PC-3 (cell line): ENCODE data around the gene FRMPD4. TPM values are rescaled to one million over a fixed set of nuclear protein-coding genes. Genes with fewer than 3 reads are reported as not detected.

Experiments used
- ATAC-seq: fragments of 200-7000 bp; cut with Tn5 transposase; 2 replicates; pipeline ENCODE4 v1.9.1; 2020; ENCODE audit warnings: mild to moderate bottlenecking, moderate library complexity
- BruUV-seq: library from RNA; stranded (reverse); fragments of 400-500 nt; replicated peaks from 2 replicates; lab custom pipeline; 2021; lab: Mats Ljungman, UMichigan
- CTCF ChIA-PET: fragments of 300-600 bp; sonication (Branson Sonifier 250); formaldehyde crosslinking; loops from one replicate; lab custom pipeline; 2022; ENCODE audit warnings: antibody characterized with exemption; lab: Charles Lee
- POLR2A ChIA-PET: fragments of 300-600 bp; sonication (Branson Sonifier 250); formaldehyde crosslinking; loops from one replicate; lab custom pipeline; 2022; ENCODE audit warnings: antibody characterized with exemption; ENCODE audit not compliant: unreplicated experiment; lab: Charles Lee
- DNase-seq: peaks from one replicate; pipeline ENCODE4 v3.0.0-alpha.2; 2015
- H2AFZ ChIP-seq: fragments of 300-600 bp; sonication (generic); 2 replicates; pipeline ENCODE4 v1.6.0; 2016; ENCODE audit warnings: antibody characterized with exemption, low read length
- H3F3A ChIP-seq: fragments of 300-600 bp; sonication (generic); one replicate; pipeline ENCODE4 v1.6.0; 2017; ENCODE audit warnings: antibody characterized with exemption, low read length, control low read depth, mild to moderate bottlenecking; ENCODE audit not compliant: unreplicated experiment
- H3K27ac ChIP-seq: fragments of 300-600 bp; sonication (generic); 2 replicates; pipeline ENCODE4 v1.5.1; 2016; ENCODE audit warnings: mild to moderate bottlenecking, low read length
- H3K27me3 ChIP-seq: fragments of 300-600 bp; sonication (generic); 2 replicates; pipeline ENCODE4 v1.6.1; 2016; ENCODE audit warnings: low read length, mixed read lengths
- H3K36me3 ChIP-seq: fragments of 300-600 bp; sonication (generic); 2 replicates; pipeline ENCODE4 v1.6.1; 2016; ENCODE audit warnings: low read depth, mixed run types, low read length, mixed read lengths
- H3K4me1 ChIP-seq: fragments of 300-600 bp; sonication (generic); 2 replicates; pipeline ENCODE4 v1.5.1; 2016; ENCODE audit warnings: low read length; ENCODE audit not compliant: insufficient read depth
- H3K4me2 ChIP-seq: fragments of 300-600 bp; sonication (generic); 2 replicates; pipeline ENCODE4 v1.6.0; 2016; ENCODE audit warnings: low read length
- H3K4me3 ChIP-seq: fragments of 300-600 bp; sonication (generic); 2 replicates; pipeline ENCODE4 v1.5.1; 2016; ENCODE audit warnings: mild to moderate bottlenecking, low read length, mixed read lengths
- H3K79me2 ChIP-seq: fragments of 300-600 bp; sonication (generic); 2 replicates; pipeline ENCODE4 v1.6.1; 2017; ENCODE audit warnings: low read length, mixed read lengths
- H3K9ac ChIP-seq: fragments of 300-600 bp; sonication (generic); 2 replicates; pipeline ENCODE4 v1.6.0; 2016; ENCODE audit warnings: mild to moderate bottlenecking, low read length
- H3K9me2 ChIP-seq: fragments of 300-600 bp; sonication (generic); replicated peaks from 2 replicates; pipeline ENCODE4 v1.6.1; 2016; ENCODE audit warnings: mixed run types, low read length, mixed read lengths
- H3K9me3 ChIP-seq: fragments of 300-600 bp; sonication (generic); 2 replicates; pipeline ENCODE4 v1.6.1; 2016; ENCODE audit warnings: low read length, mixed read lengths
- H4K20me1 ChIP-seq: fragments of 300-600 bp; sonication (generic); 2 replicates; pipeline ENCODE4 v1.6.1; 2016; ENCODE audit warnings: low read length, mixed read lengths
- CTCF ChIP-seq: fragments of 300-600 bp; sonication (generic); conservative IDR thresholded peaks from 2 replicates; pipeline ENCODE4 v1.5.1; 2017; ENCODE audit warnings: antibody characterized with exemption, low read depth, mild to moderate bottlenecking, low read length
- EZH2 ChIP-seq: fragments of 300-600 bp; sonication (generic); IDR thresholded peaks from one replicate; pipeline ENCODE4 v1.6.1; 2017; ENCODE audit warnings: antibody characterized with exemption, mild to moderate bottlenecking, low read length; ENCODE audit not compliant: unreplicated experiment
- EZH2phosphoT487 ChIP-seq: fragments of 300-600 bp; sonication (generic); IDR thresholded peaks from 2 replicates; pipeline ENCODE4 v1.6.1; 2018; ENCODE audit warnings: mild to moderate bottlenecking, antibody characterized with exemption, low read length, borderline replicate concordance
- intact Hi-C: fragments of 100-400 bp; cut with micrococcal nuclease; formaldehyde crosslinking; loops from 2 replicates; pipeline ENCODE4 v1.9.0; 2023
- total RNA-seq: library from RNA; depleted of rRNA; stranded (reverse); fragments of >200 nt; gene quantifications from 2 replicates; pipeline ENCODE4 v1.2.3, GENCODE V29; 2014

Gene FRMPD4
- total RNA-seq, 1 experiment from 2014 or later = 0.15 TPM

GRCh38 chrX:12711435-12712040, 573.3 kb downstream of the FRMPD4 start:
- no peaks in the 10 kb centered on the region for H3K9me2 ChIP-seq
- no peaks in the 10 kb centered on the region for H3K9me3 ChIP-seq
- H3K79me2 ChIP-seq = no peaks in the 10 kb centered on the region
- no peak for ATAC-seq
- peak overlapping the region; percentile 64; the same call in 1 of the 2 replicates for H2AFZ ChIP-seq
- H3K27ac ChIP-seq = no peak overlapping the region
- H3K4me1 ChIP-seq = no peaks in the 10 kb centered on the region
- no peak overlapping the region for H3K4me2 ChIP-seq
- ChIA-PET POLR2A (no interaction called here), CTCF (no interaction called here)
- no peak overlapping the region for H3K4me3 ChIP-seq
- no TSS peak for BruUV-seq
- TF ChIP-seq CTCF (no peak), EZH2 (no peak), EZH2phosphoT487 (no peak)
- DNase-seq = no peak
- no peaks in the 10 kb centered on the region for H3K36me3 ChIP-seq
- intact Hi-C loops = no loop called here
- H3K9ac ChIP-seq = no peak overlapping the region
- no peaks in the 10 kb centered on the region for H3K27me3 ChIP-seq
- H3F3A ChIP-seq = no peaks in the 10 kb centered on the region
- H4K20me1 ChIP-seq = no peaks in the 10 kb centered on the region

GRCh38 chrX:12716574-12716973, 578.3 kb downstream of the FRMPD4 start:
- TF ChIP-seq EZH2 (no peak), CTCF (no peak), EZH2phosphoT487 (no peak)
- Histone ChIP-seq H3K79me2 (no peaks in the 10 kb centered on the region), H3K9me2 (no peaks in the 10 kb centered on the region), H3K36me3 (no peaks in the 10 kb centered on the region), H3F3A (no peaks in the 10 kb centered on the region), H3K27ac (no peak overlapping the region), H3K9ac (no peak overlapping the region), H2AFZ (no peak overlapping the region), H3K4me2 (no peak overlapping the region), H3K9me3 (no peaks in the 10 kb centered on the region), H3K4me3 (no peak overlapping the region), H3K4me1 (no peaks in the 10 kb centered on the region), H3K27me3 (0 out of 2 replicates have a peak, but pooled peaks cover 4% of the 10 kb centered on the region), H4K20me1 (no peaks in the 10 kb centered on the region)
- ATAC-seq (no peak), DNase-seq (no peak)
- BruUV-seq = no TSS peak
- ChIA-PET POLR2A (no interaction called here), CTCF (no interaction called here)
- intact Hi-C loops = no loop called here

DNA sequence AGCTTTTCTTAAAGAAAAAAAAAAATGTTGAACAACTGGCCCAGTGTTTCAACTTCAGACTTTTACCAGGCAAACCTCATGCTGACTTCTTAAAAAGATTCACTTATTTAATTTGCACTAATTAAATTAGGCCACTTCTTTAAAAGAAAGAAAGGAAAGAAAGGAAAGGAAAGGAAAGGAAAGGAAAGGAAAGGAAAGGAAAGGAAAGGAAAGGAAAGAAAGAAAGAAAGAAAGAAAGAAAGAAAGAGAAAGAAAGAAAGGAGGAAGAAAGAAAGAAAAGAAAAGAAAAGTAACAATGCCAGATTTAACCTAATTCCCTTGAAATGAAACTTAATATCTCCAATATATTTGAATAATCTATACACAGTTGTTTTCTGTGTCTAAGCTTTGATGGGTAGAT, 581.6 kb downstream of the FRMPD4 start:
- intact Hi-C loops = no loop called here
- no peaks in the 10 kb centered on the region for H3K9me3 ChIP-seq
- H3K9me2 ChIP-seq = no peaks in the 10 kb centered on the region
- no TSS peak for BruUV-seq
- CTCF ChIA-PET = no interaction called here
- no peaks in the 10 kb centered on the region for H3F3A ChIP-seq
- H3K79me2 ChIP-seq = no peaks in the 10 kb centered on the region
- no peak overlapping the region for H3K4me2 ChIP-seq
- H3K4me3 ChIP-seq = no peak overlapping the region
- POLR2A ChIA-PET = no interaction called here
- ATAC-seq = no peak
- no peak overlapping the region for H2AFZ ChIP-seq
- 0 out of 2 replicates have a peak, but pooled peaks cover 4% of the 10 kb centered on the region for H3K27me3 ChIP-seq
- H3K27ac ChIP-seq = no peak overlapping the region
- no peaks in the 10 kb centered on the region for H3K36me3 ChIP-seq
- H4K20me1 ChIP-seq = no peaks in the 10 kb centered on the region
- no peaks in the 10 kb centered on the region for H3K4me1 ChIP-seq
- no peak for DNase-seq
- H3K9ac ChIP-seq = no peak overlapping the region
- TF ChIP-seq CTCF (no peak), EZH2 (no peak), EZH2phosphoT487 (no peak)
